Adipose tissue (tissue), 3 donors: ENCODE results near the gene LRRN2. TPM values are rescaled to one million over a fixed set of nuclear protein-coding genes. Genes with fewer than 3 reads are reported as not detected.

Experiments used
- H3K27ac ChIP-seq: one replicate; pipeline ENCODE4 v1.5.1; 2013; ENCODE audit warnings: low read depth, low read length
- WGBS, 3 donors: extraction: QIAGEN DNeasy Blood & Tissue Kit; methylation state at CpG; one replicate each; pipeline ENCODE4 v1.1.7; 2013; 5-methylcytosine and 5-hydroxymethylcytosine counted together
- polyA plus RNA-seq, 3 donors: library from polyadenylated mRNA; stranded (reverse); fragments of 200-250 nt; gene quantifications; one replicate each; pipeline ENCODE4 v1.2.3, GENCODE V29; 2013
- donor health status: healthy with polysubstance abuse.
- donor health status: Bipolar disorder and iron deficiency.
- donor health status: healthy.

Gene LRRN2
- polyA plus RNA-seq, 3 donors: 0.38 to 5.1 (median 3.1) TPM

DNA sequence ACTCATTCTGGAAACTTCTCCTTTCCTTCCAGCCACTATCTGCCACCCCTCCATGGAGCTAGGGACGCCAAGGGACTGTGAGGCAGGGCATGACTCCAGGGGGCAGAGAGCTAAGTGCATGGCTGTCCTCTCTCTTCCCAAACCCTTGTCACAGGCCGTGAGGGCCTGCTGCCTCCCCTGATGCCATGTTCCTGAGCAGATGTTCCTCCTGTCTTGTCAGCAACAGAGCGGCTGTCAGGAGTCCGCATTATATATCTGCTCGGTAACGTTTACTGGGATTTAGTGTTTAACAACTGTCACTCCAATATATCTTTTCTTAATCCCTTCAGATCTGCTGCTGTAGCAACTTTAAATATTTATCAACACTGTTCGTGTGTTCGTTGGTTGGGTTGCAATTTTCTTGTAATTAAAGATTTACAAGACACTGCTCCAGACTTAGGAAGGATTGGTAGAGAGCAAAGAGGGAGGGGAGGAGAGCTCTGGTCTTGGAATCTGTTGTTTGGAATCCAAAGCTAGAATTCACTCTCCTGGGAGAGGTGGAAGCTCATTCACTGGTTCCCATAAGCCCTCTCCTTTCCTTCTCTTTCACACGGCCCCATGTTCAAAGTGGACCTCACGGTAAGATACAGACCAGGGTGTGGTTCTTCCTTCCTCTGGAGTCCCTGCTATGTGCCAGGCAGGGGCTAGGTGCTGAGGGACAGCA lies 93.1 kb downstream of the LRRN2 start:
- H3K27ac ChIP-seq: no peak overlapping the region
- 56 to 66% (median 61%) methylated on average over 9 to 10 of the region's 10 CpGs for WGBS, 3 donors

DNA sequence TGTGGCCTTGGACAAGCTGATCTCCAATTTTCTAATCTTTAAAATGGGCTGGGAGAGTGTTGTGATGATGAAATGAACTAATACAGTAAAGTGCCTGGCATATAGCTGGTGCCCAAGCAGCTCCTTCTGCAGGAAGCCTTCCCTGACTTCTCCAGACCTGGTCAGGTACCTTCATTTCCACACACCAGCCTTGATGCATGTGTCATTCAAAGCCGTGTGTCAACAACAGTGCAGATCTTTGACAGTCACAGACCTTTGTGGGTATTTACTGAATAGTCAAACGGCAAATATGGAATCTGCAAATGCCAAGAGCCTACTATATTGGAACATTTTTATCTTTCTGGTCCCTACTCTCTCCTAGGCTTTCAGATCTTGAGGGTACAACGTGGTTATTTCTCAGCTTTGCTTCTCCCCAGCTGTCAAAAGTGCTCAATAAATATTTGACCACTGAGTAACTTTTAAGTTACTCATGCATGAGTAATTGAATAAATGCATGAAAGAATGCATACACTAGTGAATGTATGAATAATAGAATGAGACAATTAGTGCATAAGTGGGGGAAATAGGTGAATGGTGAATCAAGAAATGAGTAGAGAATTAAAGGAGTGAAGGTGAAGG lies 94.0 kb downstream of the LRRN2 start:
- H3K27ac ChIP-seq: no peak overlapping the region
- 58 to 84% (median 82%) methylated on average over 3 of the region's 3 CpGs for WGBS, 3 donors

DNA sequence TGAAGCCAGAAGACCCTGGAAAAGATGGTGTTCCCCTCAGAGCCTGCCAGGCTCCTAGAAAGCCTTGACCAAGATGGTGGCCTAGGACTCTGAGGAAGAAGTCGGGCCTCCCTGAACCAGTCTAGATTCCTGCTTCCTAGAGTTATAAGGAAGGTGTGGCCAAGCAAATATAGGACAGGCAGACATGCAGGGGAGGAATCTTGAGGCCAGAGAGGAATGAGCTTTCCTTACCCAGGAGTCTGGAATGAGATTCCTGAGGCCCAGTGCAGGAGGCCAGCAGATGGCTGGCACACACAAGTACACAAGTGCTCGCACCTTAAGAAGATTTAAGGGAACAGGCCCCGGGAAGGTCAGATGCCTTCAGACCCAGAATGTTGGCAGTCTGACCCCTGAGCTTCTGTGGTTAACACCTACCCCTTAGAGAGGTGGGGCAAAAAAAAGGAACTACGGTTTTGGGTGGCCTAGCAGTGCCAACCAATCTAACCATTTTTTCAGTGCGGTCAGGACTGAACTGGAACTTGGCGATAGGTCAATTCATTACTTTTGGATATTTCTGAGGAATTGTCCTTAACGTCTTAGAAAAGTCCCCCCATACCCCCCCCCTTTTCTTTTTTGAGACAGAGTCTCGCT lies 96.0 kb downstream of the LRRN2 start:
- no peak overlapping the region for H3K27ac ChIP-seq
- WGBS, 3 donors: 76 to 84% (median 82%) methylated on average over 8 of the region's 8 CpGs

GRCh38 chr1:204588826-204589225 lies 96.7 kb downstream of the LRRN2 start:
- WGBS, 3 donors: 68 to 81% (median 75%) methylated on average over 5 of the region's 5 CpGs
- H3K27ac ChIP-seq: no peak overlapping the region

DNA sequence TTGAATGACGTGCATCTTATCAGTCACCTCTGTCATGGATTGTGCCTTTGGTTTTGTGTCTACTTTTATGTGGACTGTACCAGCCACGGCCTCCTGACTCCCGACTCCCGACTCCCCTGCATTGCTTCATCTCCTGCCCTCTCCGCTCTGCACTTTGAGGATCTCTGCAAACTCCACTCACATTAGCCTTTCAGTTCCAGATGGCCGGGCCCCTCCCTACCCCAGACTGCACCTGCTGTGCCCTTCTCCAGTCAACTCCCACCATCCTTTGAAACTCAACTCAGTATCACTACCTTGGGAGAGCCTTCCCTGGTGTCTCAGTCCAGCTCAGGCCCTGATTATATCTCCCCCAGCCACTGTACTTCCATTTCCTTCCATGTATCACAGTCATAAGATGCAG lies 97.9 kb downstream of the LRRN2 start:
- 85 to 93% (median 87%) methylated on average over 5 to 6 of the region's 6 CpGs for WGBS, 3 donors
- H3K27ac ChIP-seq: no peak overlapping the region

DNA sequence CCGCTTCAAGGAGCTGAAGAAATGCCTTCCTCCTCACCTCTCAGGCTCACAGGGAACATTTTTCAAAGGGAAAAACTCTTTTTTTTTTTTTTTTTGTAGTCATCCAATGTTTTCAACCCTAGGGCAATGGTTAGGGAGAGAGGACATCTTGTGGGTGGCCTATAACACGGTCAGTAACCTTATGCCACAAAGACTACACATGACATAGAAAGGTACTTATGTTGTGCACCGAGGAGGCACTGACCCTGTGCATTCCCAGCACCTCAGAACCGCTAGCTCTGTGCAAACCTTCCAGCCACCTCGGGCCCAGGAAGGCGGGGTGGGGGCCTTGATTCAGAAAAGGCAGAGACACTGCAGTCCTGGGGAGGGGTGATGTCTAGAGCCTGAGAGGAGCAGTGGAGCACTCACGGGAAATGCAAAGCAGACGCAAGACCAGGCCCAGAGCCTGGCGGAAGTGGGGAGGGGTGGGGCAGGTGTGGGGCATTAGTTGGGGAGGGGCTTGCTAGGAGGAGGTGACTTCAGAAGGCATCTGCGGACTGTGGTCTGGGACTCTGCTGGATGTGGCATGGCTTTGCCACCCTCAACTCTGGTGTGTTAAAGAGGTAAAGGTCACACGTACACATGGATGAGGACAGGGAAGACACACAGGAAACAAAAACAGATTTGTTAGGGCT lies 100.7 kb downstream of the LRRN2 start:
- 77 to 83% (median 83%) methylated on average over 11 of the region's 11 CpGs for WGBS, 3 donors
- H3K27ac ChIP-seq: no peak overlapping the region

DNA sequence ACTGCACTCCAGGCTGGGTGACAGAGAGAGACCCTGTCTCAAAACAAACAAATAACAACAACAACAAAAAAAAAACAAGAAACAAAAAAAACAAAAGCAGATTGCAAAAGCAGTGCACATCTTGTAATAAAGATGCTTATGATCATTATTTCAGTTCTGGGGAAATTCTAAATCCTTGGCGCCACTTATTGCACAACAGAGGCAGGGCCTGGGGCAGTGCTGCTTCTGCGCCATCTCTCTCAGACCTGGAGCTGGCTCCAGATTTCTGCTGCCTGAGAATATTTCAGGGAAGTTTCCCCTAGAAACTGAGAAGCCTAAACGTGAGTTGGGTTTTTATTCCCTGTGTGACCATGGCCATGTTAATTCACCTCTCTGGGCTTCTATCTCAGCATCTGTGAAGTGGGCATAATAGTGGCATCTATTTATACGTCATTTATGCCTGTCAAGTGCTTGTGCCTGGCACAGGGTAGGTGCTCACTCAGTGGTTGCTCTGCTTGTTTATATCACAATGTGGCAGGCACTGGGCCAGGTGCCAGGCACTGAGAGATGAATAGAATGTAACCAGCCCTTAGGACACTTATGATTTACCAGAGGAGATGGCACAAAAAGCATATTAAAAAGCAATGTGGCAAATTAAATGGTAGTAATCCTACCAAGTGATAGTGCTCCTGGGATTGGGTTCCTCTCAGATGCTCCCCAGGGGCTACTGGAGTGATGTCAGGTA lies 101.5 kb downstream of the LRRN2 start:
- H3K27ac ChIP-seq: no peak overlapping the region
- WGBS, 3 donors: 66 to 83% (median 76%) methylated on average over 4 of the region's 4 CpGs

- WGBS, 3 donors: 92 to 95% (median 92%) methylated on average over 3 of the region's 3 CpGs
Observed at GRCh38 chr1:204581759-204582158, 103.8 kb downstream of the LRRN2 start.

GRCh38 chr1:204580862-204581261 lies 104.7 kb downstream of the LRRN2 start:
- 83 to 85% (median 84%) methylated on average over 2 of the region's 2 CpGs for WGBS, 3 donors
- no peak overlapping the region for H3K27ac ChIP-seq

More at GRCh38 chr1:204581759-204582158, 103.8 kb downstream of the LRRN2 start:
- H3K27ac ChIP-seq: no peak overlapping the region

GRCh38 chr1:204579681-204580080 lies 105.9 kb downstream of the LRRN2 start:
- H3K27ac ChIP-seq: no peak overlapping the region
- 73 to 80% (median 78%) methylated on average over 6 of the region's 6 CpGs for WGBS, 3 donors

GRCh38 chr1:204578867-204579664 lies 106.5 kb downstream of the LRRN2 start:
- no peak overlapping the region for H3K27ac ChIP-seq

DNA sequence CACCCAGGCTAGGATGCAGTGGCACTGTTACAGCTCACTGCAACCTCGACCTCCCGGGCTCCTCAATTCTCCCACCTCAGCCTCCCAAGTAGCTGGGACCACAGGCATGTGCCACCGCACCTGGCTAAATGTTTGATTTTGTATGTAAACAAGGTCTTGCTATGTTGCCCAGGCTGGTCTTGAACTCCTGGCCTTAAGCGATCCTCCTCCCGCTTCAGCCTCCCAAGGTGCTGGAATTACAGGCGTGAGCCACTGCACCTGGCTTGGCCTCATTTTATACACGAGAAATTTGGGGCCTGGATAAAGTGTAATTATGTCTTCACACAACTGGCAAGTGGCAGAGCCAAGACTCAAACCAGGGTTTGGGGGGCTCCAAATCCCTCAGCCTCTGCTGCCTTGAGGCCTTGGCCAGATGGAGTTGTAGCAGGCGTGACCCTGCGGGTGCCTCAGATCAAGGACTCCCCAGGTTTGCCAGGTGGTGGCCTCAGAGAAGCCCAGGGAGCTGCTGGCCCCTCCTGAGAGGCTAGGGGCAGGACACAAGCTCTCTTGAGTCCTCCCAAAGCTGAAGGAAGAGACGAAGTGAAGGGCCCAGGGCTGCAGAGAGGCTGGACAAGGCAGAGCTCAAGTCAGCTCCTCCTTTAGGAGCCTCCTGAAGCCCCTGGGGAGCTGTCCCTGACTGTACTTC lies 107.6 kb downstream of the LRRN2 start:
- WGBS, 3 donors: 85 to 95% (median 91%) methylated on average over 10 of the region's 10 CpGs
- no peak overlapping the region for H3K27ac ChIP-seq

More at GRCh38 chr1:204578867-204579664, 106.5 kb downstream of the LRRN2 start:
- 44 to 61% (median 52%) methylated on average over 18 of the region's 18 CpGs for WGBS, 3 donors

DNA sequence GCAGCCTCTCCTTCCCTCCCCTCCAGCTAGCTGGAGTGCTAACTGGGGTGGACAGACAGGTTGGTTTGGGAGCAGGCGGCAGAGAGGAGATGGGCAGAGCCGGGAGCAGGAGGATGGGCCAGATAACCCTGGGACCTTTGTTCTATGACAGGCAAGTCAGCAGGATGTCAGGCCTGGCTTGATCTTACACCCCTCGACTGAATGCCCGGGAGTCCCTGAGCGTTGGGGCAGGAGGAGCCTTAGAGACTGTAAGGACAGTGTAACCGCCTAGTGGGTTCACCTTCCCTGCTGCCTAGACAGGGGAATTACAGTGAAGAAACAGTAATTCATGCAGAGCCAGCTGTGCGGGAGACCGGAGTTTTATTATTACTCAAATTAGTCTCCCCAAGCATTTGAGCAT lies 109.1 kb downstream of the LRRN2 start:
- no peak overlapping the region for H3K27ac ChIP-seq
- WGBS, 3 donors: 88 to 94% (median 91%) methylated on average over 8 of the region's 8 CpGs

- WGBS, 3 donors: 85 to 88% (median 85%) methylated on average over 13 of the region's 13 CpGs
- no peak overlapping the region for H3K27ac ChIP-seq
Observed at GRCh38 chr1:204575221-204576190, 110.0 kb downstream of the LRRN2 start.

DNA sequence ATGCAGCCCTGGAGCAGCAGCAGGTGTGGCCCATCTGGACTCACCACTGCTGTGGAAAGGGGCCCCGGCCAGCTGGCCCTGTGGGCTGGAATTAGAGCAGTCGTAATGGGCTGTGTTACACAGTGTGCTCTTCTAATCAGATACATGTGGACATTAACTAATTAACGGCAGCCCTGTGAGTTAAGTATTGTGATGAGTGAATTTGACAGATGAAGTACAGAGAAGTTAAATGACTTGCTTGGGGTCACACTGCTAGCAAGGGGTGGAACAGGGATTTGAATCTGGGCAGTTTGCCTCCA lies 110.7 kb downstream of the LRRN2 start:
- 49 to 70% (median 62%) methylated on average over 3 of the region's 3 CpGs for WGBS, 3 donors
- no peak overlapping the region for H3K27ac ChIP-seq
